SK-N-MC (cell line): ENCODE data around the gene CABS1.

ENCODE experiments used
- EZH2 ChIP-seq: fragments of 200-600 bp; sonication (generic); IDR thresholded peaks from one replicate; pipeline ENCODE4 v1.6.1; 2017; ENCODE audit warnings: antibody characterized with exemption
- POLR2AphosphoS5 ChIP-seq: IDR thresholded peaks from 2 replicates; pipeline ENCODE4 v1.6.1; 2012; ENCODE audit warnings: mild to moderate bottlenecking, low read depth, low read length, borderline replicate concordance

DNA sequence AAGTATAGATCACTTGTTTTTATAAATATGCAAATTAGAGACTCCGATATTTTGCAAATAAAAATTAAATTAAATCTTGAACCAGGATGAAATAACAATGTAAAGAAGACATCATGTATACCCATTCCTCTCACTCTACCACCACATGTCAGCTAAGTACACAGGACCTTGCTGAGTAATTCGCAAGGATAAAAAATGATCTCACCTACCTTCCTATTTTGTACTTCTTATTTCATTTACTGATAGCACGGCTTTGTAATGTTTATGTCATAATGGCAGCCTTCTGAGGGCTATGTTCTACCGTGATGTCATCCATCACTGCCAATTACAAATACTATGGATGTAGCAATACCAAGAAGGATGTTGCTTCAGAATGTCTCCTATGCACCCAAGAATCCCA is 37.2 kb downstream of the CABS1 start:
- TF ChIP-seq EZH2 (no peak), POLR2AphosphoS5 (no peak)
